Breast epithelium (tissue), 3 donors: Measurements from ENCODE around the gene CORO2B.

ENCODE experiments used
- POLR2A ChIP-seq: fragments of 450-650 bp; IDR thresholded peaks from one replicate; pipeline ENCODE4 v1.6.1; 2016; ENCODE audit warnings: antibody characterized with exemption, mild to moderate bottlenecking, moderate library complexity
- POLR2AphosphoS5 ChIP-seq, 3 donors: sonication (generic); formaldehyde crosslinking; IDR thresholded peaks; one replicate each; pipeline ENCODE4 v1.6.1; 2017; ENCODE audit warnings: antibody characterized with exemption in 3 of 3
- TF ChIP-seq, protein P1 (sequence below), 3 donors: fragments of 450-650 bp; IDR thresholded peaks; one replicate each; pipeline ENCODE4 v1.5.1; 2016 to 2017; ENCODE audit warnings: antibody characterized with exemption in 3 of 3, mild to moderate bottlenecking in 3 of 3, moderate library complexity in 3 of 3

DNA sequence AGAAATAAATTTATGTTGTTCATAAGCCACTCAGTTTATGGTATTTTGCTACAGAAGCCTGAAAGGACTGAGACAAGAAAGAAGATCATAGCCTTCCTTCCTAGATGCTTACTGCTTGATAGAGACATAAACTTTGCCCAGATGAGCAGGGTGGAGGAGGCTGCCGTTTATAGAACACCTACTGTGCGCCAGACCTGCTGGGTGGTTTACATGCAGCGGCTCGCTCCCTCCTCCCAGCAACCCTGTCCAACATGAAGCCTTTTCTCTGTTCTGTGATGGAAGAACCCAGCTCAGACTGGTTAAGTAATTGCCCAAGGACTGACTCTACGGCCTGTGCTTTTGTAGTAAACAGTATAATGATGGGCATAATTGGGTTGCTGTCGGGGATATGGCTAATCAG, 37.0 kb downstream of the CORO2B start:
- TF ChIP-seq, protein P1, sequence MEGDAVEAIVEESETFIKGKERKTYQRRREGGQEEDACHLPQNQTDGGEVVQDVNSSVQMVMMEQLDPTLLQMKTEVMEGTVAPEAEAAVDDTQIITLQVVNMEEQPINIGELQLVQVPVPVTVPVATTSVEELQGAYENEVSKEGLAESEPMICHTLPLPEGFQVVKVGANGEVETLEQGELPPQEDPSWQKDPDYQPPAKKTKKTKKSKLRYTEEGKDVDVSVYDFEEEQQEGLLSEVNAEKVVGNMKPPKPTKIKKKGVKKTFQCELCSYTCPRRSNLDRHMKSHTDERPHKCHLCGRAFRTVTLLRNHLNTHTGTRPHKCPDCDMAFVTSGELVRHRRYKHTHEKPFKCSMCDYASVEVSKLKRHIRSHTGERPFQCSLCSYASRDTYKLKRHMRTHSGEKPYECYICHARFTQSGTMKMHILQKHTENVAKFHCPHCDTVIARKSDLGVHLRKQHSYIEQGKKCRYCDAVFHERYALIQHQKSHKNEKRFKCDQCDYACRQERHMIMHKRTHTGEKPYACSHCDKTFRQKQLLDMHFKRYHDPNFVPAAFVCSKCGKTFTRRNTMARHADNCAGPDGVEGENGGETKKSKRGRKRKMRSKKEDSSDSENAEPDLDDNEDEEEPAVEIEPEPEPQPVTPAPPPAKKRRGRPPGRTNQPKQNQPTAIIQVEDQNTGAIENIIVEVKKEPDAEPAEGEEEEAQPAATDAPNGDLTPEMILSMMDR (IDR thresholded peaks at IDR 0.05), result no peak
- TF ChIP-seq POLR2A, result no peak
- no peak for TF ChIP-seq POLR2AphosphoS5 (IDR thresholded peaks at IDR 0.05)
